Left forelimb (tissue), 1 donor: ENCODE data around the gene EFCAB5.
"Not testable (repeated sequence)": the region's sequence is repeated elsewhere in the genome, so short reads cannot be mapped to it uniquely, and the experiment has no call there.

Experiments used
- DNase-seq: peaks from one replicate; pipeline ENCODE4 v3.0.0-alpha.2; 2018; ENCODE audit warnings: low spot score

Gene EFCAB5

GRCh38 chr17:29935909-29936308, 5.5 kb upstream of the EFCAB5 start:
- DNase-seq: not testable (repeated sequence)

- DNase-seq: no peak
Observed at GRCh38 chr17:29936724-29937123, 4.7 kb upstream of the EFCAB5 start.

- DNase-seq: no peak
Observed at GRCh38 chr17:29945281-29945680, 3.8 kb downstream of the EFCAB5 start.

DNA sequence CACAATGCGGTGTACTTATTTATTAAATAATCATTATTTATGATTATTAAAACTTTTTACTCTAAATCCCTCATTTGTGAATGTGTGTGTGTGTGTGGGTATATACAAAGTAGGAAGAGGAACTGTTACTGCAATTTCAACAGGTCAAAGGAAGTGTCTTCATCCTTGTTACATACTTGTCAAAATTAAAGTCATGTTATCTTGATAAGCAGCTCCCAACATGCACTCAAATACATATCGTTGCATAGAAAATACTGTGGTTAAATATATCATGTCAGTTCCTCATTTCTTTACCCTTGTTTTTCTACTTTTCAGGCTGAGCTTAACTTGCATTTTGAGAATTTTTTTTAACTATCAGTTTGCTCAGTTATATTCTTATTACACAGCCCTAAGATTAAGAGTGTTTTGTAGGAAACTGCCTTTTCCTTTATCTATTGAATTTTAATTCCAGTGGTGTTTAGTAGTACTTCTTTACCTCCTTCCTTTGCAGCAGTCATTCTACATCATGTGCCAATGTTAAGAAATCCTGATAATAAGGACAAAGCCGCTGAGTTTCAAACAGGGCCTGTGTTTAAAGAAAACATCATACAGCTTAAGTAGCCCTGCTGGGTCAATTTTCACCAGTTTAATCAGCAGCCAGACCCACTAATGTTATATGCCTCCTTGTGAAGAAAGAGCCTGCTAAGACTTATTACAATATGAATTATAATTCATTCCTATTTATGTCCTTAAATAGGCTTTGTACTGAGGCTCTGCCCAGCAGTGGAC, 7.2 kb downstream of the EFCAB5 start:
- no peak for DNase-seq

- no peak for DNase-seq
Observed at GRCh38 chr17:29949696-29950095, 8.3 kb downstream of the EFCAB5 start.

- DNase-seq: no peak
Observed at GRCh38 chr17:29954405-29954804, 13.0 kb downstream of the EFCAB5 start.

DNA sequence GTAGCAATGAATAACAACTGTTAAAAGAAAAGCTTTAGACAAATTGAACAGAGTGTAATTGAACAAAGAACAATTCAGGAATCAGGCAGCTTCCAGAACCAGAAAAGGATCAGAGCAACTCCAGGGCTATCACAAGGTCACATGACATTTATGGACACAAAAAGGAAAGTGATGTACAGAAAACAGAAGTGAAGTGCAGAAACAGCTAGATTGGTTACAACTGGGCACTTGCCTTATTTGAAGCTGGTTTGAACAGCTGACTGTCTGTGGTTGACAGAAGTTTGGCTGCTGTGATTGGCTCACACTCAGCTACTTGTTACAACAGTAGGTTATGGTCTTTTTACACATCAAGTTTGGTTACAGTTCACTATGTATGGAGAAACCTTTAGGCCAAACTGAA, 14.8 kb downstream of the EFCAB5 start:
- no peak for DNase-seq

- DNase-seq: not testable (repeated sequence)
Observed at GRCh38 chr17:29957488-29957887, 16.1 kb downstream of the EFCAB5 start.

DNA sequence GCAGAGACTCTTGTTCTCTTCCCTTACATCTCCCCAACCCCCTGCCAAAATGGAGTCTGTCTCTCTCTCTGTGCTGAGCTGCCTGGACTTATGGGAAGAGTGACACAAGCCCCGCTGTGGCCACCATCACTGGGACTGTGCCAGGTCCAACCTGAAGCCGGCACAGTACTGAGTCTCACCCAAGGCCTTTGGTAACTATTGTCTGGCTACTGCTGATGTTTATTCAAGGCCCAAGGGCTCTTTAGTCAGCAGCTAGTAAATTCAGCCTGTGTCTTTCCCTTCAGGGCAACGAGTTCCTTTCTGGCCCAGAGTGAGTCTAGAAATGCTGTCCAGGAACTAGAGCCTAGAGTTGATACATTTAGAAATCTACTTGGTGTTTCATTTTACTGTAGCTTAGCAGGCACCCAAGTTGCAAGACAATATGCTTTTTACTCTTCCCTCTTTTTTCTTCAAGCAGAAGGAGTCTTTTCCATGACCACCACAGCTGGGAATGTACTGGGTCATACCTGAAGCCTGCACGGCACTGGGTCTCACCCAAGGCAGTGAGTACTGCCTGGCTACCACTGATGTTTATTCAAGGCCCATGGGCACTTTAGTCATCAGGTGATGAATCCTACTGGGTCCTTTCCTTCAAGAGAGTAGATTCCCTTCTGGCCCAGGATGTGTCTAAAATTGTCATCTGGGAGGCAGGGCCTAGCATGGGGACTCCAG, 17.7 kb downstream of the EFCAB5 start:
- no peak for DNase-seq

GRCh38 chr17:29959658-29960337, 18.4 kb downstream of the EFCAB5 start:
- DNase-seq: no peak

GRCh38 chr17:29962656-29963055, 21.2 kb downstream of the EFCAB5 start:
- DNase-seq: no peak

DNA sequence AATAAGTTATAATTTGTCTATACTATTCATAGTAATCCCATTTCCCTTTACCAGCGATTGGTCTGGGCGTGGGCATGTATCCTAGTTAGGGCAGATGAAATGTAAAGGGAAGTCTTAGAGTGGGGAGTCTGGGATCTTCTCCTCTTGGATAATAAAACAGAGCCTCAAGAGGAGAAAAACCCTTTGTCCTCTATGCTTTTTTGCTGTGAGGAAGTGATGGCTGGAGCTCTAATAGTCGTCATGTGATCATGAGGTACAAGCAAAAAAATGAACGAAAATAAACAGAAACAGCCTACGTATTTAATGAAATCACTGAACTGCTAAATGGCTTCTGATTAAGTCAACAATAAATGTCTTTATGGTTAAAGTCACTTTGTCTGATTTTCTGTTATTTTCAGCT, 26.8 kb downstream of the EFCAB5 start:
- DNase-seq: no peak

DNA sequence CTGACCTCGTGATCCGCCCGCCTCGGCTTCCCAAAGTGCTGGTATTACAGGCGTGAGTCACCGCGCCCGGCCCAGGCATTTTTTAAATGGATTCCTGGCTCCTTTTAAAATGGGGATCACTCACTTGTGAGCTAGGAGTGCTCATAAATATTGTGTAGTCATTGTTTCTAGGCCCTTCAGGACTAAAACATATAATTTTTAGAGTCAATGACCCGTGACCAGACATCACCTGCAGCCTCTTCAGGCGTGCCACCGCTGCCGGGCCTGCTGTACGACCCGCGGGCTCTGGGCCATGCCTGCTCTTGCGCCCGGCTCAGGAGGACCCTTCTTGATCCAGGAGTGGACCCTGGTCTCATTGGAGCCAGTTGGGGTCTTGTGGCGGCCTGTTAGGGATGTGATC, 30.8 kb downstream of the EFCAB5 start:
- no peak for DNase-seq

DNA sequence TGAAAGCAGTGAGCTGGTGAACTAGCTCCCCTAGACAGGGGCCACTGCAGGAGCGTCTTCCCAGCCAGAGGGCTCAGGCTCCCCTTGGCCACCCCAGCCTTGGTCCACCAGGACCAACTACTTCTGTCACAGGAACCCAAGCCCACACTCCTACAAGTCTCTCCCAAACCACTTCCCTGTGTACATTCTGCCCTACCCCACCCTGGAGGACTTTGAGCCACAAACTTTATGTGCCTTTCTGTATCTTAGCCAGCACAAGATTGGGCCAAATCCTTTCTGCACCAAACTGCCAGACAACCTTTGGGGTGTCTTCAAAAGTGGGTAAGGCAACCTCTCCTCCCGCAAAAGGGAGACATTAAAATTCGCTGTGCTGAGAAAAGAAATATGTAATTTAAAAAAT, 31.6 kb downstream of the EFCAB5 start:
- DNase-seq: no peak

DNA sequence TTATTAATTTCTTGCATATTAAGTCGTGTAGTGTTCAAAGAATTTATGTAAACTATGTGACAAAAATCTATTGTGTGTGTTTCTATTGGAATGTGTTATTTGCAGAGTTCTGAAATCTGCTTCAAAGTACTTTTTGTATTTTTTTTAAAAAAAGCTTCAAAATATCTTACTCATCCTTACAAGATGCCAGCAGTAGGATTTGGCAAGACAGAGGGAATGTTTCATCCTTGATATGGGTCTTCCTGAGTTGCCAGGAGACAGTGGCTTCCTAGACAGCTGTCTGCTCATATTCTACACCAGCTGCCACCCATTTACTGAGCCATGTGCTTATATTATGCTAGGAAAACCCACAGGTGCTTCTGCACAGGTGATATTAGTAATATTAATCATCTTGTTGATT, 36.4 kb downstream of the EFCAB5 start:
- DNase-seq: no peak

DNA sequence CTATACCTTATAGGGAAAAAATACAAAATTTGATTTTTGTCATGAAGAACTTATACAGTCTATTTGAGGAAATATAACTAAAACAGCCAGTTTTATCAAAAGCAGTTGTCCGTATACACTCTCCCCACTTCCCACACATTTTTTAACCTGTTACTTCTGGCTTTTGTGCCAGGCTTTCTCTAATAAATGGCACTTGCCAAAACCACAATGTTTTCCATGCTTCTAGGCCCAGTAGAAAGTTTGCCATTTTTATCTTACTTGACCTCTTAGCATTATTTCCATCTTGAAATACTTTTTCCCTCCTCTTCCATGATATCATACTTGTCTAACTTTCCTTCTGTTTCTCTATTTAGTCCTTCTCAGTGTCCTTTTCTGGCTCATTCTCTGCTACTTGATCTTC, 38.8 kb downstream of the EFCAB5 start:
- DNase-seq: no peak

DNA sequence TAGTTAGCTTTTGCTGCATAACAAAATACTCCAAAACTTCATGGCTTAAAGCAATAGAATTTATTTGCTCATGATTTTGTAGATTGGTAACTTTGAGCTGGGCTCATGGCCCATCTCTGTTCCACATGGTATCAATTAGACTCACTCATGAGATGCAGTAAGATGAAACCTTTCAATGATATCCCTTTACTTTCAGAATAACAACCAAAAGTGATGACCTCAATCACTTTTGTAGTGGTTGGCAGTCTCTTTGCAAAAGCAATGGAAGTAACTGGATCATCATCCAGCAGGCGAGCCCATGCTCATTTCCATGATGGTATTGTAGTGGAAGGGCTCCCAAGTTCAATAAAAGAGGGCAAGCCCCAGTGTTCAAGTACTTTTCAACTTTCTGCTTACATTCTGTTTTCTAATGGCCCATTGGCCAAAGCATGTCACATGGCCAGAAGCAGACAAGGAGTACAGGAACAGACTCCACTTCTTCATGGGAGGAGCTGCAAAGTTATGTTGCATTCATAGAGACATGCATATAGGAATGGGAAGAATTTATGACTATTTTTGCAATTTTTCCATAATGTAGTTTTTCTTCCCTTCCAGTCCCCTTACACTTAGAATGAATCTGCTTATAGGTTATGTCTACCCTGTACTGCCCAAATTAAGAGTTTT, 41.7 kb downstream of the EFCAB5 start:
- DNase-seq: no peak

- DNase-seq: no peak
Observed at GRCh38 chr17:29996458-29996857, 55.0 kb downstream of the EFCAB5 start.

DNA sequence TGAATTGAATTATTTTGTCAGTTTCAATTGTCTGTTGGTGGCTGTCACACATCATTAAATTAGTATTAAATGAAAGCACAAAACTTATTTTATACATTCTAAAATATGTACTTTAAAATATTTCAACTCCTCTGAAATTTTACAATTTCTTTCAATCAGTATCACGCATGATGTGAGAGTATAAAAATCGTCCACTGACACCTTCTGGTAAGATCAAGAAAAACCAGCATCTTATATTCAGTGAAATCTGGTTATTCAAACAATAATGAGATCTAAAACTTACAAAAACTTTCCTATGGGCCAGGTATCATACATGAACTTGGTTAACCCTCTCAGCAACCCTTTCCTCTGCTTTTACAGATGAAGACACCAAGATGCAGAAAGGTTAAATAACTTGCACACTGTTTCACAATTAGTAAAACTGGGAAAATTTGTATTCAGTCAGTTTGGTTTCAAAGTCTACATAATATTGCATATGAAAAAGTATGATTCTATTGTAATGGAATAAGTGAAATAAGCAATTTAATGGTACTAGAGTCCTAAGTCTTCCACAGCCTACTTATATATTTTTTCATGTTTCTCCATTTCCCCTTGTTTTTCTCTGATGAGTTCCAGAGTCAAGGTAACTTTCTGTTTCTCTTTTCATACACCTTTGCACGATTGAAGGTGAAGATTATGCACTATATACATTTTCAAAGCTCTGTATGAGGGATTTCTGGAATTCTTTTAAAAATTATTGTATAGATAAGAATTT, 58.7 kb downstream of the EFCAB5 start:
- DNase-seq: no peak

DNA sequence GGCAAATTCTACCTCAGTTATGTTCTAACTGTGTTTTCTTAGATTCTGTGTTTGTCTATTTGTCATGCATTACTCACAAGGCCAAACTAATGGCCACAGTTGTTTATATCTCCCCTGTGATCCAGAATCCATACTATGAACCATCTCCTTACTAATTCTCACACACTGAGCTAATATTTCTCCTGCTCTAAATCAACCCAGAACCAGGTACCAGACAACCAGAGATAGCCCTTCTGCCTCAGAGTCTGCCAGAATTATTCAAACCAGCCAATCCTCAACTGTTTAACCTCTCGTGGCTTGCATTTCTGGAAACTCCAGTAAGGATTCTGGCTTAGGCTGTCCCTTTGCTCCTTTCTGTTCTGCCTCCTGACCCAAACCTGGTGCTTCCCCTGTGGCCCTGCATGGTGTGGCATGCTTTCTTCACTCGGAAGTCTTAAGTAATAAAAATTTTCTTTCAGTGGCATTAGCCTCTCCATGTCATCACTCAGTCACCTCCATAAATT, 59.4 kb downstream of the EFCAB5 start:
- no peak for DNase-seq

- DNase-seq: no peak
Observed at GRCh38 chr17:30002088-30002487, 60.7 kb downstream of the EFCAB5 start.
